GM10266 (cell line): ENCODE results near the gene PGM5.

ENCODE experiments used
- DNase-seq: peaks from one replicate; pipeline ENCODE4 v3.0.0; 2012; ENCODE audit errors: extremely low spot score
- TF ChIP-seq, protein P1 (sequence below): IDR thresholded peaks from 2 replicates; pipeline ENCODE4 v1.5.1; 2012; ENCODE audit warnings: mild to moderate bottlenecking, low read depth; ENCODE audit not compliant: control insufficient read depth, insufficient read depth; ENCODE audit errors: missing control alignments

The PGM5 gene

DNA sequence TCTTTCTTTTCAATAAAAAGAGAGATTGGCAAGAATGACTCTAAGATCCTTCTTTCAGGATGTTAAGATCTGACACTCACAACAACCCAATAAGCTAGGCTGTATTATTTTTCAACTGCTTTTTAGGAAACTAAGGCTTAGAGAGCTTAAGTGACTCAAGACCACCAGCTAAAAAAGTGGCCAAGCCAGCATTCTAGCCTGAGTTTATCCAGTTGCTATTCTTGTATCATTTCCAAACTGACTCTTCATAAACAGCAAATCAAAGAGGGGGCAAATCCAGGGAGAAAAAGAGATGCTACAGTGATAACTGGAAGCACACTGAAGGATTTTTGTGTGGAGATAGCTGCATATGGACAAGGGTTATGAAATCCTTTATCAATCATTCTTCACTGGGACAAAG is 137.1 kb downstream of the PGM5 start:
- TF ChIP-seq, protein P1, sequence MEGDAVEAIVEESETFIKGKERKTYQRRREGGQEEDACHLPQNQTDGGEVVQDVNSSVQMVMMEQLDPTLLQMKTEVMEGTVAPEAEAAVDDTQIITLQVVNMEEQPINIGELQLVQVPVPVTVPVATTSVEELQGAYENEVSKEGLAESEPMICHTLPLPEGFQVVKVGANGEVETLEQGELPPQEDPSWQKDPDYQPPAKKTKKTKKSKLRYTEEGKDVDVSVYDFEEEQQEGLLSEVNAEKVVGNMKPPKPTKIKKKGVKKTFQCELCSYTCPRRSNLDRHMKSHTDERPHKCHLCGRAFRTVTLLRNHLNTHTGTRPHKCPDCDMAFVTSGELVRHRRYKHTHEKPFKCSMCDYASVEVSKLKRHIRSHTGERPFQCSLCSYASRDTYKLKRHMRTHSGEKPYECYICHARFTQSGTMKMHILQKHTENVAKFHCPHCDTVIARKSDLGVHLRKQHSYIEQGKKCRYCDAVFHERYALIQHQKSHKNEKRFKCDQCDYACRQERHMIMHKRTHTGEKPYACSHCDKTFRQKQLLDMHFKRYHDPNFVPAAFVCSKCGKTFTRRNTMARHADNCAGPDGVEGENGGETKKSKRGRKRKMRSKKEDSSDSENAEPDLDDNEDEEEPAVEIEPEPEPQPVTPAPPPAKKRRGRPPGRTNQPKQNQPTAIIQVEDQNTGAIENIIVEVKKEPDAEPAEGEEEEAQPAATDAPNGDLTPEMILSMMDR: no peak
- DNase-seq: no peak

DNA sequence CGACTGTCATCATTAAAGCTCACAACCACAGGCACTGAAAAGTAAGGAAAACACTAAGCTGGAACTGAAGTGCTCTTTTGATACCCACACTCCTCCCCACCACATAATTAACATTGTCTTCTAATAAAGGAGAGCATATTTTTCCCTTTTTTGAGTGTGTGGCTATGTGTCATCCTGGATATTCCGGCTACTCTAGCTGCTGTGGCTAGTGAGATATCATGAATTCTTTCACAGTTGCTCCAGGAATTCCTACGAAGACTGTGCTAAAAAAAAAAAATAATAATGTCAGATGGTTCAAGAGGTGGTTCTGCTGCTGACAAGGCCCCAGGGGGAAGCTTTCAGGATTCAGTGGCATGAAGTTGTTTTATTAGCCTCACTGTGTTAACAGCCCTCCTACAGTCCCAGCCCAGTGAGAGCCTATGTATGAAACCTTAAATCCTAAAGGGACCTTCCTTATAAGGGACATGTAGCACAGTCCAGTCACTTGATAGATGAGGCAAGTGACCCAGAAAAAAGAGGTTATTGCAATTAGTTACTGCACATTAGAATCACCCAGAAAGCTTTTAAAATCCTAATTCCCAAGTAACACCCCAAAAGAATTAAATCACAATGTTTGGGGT is 137.7 kb downstream of the PGM5 start:
- DNase-seq: no peak
- TF ChIP-seq, protein P1: no peak

DNA sequence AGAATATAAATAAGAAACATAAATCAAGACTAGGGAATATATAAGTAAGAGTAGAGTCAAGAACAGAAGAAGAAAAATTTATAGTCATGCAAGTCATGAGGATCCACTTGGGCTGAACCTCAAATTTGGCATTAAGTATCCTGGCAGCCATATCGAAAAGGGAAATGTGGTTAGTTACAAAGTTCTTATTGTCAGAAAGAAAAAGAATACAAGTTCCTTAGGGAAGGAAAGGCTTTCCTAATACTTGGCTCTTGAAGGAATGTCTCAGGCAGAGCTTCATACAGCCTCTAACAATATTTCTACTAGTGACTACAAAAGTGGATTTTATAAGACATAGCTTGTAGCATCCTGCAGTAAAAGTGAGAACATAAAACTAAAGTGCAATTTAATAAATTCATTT is 138.8 kb downstream of the PGM5 start:
- DNase-seq: no peak
- TF ChIP-seq, protein P1: no peak

DNA sequence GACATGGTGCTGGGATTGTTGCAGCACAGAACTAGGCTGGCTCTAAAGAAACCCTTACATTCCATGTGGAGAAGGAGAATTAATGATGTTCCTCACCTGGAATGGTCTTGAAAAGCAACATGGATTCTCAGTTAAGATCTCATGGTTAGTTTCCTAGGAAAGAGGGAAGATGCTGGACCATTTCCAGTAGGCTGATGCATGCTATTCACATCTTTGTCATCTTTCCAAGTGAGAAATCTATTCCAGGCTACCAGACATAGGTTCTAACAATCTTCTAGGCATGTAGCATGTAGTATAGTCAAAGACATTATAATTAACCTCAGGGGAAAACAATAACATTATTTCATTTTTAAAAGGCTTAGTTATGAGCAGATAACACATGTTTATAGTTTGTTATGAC is 139.9 kb downstream of the PGM5 start:
- DNase-seq: no peak
- TF ChIP-seq, protein P1: no peak

DNA sequence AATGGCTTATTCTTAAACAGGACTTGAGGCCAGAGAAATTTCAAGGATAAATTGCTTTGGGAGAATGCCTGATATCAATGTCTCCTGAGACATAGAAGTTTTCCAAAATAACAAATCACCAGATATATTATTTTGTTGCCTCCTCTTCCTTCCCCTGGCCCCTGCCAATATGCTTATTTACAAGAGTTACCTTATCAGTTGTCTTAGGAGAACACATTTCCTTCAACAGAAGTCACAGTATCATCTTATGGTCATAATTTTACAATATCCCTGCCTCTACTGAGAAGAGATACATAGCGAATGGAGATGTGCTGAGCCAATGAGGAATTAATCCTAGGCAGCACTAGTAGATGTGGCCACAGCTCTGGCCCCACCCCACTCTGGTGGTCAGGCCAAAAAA is 141.2 kb downstream of the PGM5 start:
- TF ChIP-seq, protein P1: no peak
- no peak for DNase-seq

DNA sequence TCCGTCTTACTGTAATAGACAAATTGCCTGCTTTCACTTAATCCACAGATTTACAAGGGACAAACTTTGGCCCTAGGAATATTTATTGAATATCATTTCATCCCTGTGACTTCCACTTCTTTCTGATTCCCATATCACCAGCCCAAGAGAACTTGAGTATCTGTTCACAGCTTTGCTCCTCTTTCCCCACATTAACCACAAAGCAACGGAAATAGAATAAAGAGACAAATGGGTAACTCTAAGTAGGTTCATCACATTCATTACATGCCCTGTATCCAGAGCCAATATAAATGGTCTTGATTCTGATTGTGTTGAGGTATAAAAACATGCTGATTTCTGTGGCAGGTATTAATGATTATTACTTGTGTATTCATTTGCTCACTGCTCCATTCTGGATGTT is 142.4 kb downstream of the PGM5 start:
- no peak for DNase-seq
- TF ChIP-seq, protein P1: no peak

DNA sequence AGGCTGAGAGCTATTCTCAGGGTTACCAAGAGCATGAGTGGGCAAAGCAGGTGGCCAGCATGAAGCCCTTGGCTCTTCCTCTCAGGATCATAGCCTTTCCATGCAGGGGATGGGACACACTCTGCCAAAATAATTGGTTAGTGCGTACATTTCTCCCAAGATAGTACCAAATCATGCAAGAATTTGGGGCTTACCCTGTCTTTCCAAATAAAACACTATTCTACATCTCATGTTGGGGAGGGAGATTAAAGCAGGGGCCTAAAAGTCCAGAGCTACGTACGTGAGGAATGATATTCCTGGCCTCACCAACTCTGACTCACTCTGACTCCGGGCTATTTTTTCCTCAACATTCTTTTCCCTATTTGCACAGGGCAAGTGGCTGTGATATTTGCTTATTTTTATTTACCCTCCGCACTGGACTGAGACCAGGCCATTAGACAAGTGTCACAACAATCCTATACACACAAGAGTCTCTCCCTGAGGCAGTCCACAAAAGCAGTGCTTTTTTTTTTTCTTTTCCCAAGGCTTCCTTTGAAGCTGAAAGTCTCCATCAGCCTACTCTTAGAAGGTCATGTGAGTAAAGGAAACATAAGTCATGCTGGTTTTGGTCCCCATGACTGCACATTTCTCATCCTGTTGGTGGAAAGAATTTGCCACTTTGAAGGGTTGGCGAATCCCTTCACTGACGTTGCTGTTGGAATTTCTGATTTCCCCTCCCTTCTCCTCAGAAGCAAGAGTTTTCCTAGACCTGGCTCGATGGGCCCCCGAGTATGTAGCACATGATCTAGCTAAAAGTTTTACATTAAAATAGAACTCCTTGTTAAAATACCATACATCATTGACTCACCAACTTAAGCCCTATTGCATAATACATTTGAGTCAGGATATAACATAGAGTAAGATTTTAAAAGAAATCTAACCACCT is 144.3 kb downstream of the PGM5 start:
- DNase-seq: no peak
- TF ChIP-seq, protein P1: no peak
